OCI-M2 (cell line): Measurements from ENCODE around the gene CLEC2D.
A peak's percentile ranks its signal among the peaks of the same experiment; 100 is the strongest.
"Not testable (repeated sequence)": the region's sequence is repeated elsewhere in the genome, so short reads cannot be mapped to it uniquely, and the experiment has no call there.

Experiments used
- DNase-seq: peaks from one replicate; lab custom pipeline; 2025; ENCODE audit not compliant: unreplicated experiment; lab: John Stamatoyannopoulos, UW

Gene CLEC2D

GRCh38 chr12:9669534-9669933, at the start of gene CLEC2D:
Gene CLEC2D (plus strand): TSS chr12:9669713. CDS start chr12:9669735, 22 bp downstream.
- DNase-seq, result no peak

DNA sequence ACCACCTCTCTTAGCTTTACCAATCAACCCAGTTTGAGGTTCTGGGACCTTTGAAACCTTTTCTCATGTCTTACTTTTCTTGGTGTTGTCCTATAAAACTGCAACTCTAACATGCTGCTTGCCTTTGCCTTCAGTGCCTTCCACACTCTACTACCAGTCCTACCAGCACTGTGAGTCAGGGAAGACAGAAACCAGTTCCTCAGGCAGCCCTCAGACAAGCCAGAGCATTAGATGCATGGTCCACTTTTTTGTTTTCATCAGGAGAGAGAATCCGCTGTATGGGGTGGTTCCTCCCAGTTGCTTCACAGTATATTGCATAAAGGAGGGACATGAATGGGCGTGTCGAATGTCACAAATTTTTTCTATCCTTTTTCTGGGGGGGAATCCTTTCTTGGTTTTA, 44.5 kb upstream of the CLEC2D start:
- no peak for DNase-seq

- DNase-seq, result no peak
Measured at GRCh38 chr12:9626291-9626690, 43.2 kb upstream of the CLEC2D start.

- no peak for DNase-seq
Measured at GRCh38 chr12:9626821-9627220, 42.7 kb upstream of the CLEC2D start.

- no peak for DNase-seq
Measured at GRCh38 chr12:9632766-9633165, 36.7 kb upstream of the CLEC2D start.

DNA sequence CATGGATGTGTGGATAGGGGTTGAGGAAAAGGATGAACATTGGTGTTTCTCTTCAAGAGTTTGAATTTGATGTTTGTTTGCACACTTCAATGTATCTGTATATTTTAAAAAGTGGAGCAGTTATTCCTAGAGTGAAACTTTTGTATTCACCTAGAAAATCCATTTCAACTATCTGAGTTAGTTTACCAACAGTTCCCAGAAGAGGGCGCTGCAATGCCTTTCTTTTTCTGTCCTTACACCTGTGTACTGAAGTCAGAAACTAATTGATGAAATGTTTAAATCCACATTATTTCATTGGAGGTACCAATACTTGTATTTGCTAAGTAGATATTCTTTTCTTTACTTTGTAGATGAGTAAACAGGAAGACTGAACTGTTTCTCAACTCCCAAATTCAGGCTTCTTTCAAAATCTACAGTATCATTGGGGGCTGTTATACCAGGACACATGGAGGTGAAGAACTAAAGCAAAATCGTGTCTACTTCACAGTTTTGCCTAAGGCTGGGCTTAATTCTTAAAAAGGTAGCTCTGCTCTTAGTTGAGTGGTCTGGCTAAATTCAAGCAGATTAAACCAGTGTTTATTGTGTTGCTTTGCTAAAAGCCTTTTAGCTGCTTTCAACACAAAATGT, 35.2 kb upstream of the CLEC2D start:
- DNase-seq, result no peak

DNA sequence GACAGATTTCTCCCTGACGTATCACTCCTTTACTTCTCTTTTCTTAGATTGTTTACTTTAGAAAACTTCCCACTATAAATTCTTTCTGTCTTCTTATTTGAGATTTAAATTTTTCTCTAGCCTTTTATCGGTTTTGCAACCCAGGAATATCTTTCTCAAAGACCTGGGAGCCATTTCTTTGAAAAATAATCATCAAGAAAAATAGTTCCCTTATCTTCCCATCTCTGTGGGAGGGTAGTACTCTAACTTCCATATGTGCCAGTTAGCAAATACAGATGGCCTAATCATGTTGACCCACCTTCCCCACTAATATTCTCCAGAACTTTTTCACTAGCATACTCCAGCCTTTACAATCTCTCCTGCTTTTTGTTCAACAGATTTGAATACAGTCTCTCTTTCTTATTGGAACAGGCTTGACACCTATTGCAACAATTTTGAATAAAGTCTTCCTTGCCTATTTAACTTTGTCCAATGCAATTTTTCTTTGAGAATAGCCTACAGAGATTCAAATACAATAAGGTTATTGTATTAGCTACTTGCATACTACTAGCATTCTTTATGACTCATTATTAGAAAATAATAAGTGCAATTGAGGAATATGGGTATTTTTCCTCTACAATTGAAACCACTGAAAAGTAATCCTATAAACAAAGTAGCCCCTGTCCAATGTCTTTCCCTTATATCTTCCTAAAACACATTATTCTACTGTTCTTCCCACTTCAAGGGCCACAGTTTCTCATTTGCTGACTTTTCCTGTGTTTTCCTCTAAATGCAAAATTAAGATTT, 34.4 kb upstream of the CLEC2D start:
- no peak for DNase-seq

- no peak for DNase-seq
Measured at GRCh38 chr12:9636150-9636850, 33.2 kb upstream of the CLEC2D start.

GRCh38 chr12:9636851-9637206, 32.7 kb upstream of the CLEC2D start:
- DNase-seq, result no peak

- DNase-seq, result no peak
Measured at GRCh38 chr12:9640024-9640423, 29.5 kb upstream of the CLEC2D start.

GRCh38 chr12:9642606-9643265, 26.8 kb upstream of the CLEC2D start:
- no peak for DNase-seq

DNA sequence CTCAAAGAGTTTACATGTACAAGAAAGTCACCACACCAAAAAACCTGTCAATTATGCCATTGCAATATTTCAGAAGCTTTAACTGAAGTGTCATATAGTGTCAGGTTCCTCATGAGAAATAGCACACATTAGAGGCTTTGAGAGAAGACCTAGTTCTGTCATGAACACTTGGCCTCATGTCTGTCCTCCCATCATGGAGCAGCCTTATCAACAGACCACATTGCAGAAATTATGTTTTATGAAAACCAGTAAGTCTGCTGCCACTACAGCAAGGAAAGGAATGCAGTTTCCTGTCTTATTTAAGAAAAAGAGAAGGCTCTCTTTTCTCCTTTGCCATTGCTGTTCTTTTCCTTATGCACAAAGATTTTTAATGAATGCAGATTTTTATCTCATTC, 26.2 kb upstream of the CLEC2D start:
- no peak for DNase-seq

DNA sequence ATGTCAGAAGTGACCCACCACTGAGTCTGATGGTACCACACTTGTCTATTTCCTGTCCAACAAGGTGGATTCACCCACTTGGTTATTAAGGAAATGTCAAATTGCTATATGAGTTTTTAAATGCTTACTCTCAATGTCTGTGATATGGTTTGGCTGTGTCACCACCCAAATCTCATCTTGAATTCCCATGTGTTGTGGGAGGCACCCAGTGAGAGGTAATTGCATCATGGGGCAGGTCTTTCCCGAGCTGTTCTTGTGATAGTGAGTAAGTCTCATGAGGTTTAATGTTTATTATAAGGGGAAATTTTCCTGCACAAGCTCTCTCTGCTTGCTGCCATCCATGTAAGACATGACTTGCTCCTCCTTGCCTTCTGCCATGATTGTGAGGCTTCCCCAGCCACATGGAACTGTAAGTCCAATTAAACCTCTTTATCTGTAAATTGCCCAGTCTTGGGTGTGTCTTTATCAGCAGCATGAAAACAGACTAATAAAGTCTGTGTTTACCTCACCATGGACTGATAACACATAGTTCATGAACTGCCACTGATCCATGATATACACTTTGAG, 24.4 kb upstream of the CLEC2D start:
- DNase-seq, result not testable (repeated sequence)

DNA sequence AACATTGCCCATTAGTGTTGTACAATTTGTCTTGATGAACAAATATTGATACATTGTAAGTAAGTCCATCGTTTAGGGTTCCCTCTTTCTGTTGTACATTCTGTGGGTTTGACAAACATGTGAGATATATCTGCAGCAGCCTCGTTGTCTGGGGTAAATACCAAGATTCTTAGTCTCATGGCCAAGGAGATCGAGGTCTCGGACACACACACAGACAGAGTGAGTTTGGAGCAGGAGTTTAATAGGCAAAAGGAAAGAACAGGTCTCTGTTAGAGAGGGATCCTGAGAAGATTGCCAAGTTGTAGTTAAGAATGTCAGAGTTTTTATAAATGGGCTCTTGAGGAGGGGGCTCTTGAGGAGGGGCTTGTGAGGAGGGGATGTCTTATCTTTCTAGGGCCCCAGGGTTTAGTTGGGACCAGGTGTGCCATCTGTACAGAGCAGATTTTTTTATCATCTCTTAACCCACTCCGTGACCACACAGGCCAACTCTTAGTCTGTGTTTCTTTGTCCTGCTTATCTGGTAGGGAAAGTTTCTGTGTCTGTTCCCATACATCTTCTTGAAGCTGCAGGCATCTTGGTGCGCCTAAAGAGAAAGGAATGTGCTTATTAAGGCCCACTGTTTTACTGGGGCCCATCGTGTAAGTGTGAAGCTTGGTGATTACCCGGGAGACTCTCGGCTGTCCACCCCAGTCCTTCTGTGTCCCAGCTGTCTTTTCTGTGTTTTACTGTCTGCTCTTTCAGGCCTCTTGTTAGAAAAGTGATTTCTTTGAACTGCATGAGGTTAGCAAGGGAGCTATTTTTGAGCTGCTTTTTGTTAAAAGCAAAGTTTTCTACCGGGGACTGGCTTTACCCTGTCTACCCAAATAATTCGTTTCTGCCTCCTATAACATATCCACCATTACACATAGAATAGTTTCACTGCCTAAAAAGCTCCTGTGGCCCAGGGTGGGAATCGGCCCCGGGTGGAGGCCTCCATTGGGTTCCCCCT, 22.4 kb upstream of the CLEC2D start:
- DNase-seq, result peak; percentile 20

- peak; percentile 48 for DNase-seq
Measured at GRCh38 chr12:9647825-9648700, 21.4 kb upstream of the CLEC2D start.

DNA sequence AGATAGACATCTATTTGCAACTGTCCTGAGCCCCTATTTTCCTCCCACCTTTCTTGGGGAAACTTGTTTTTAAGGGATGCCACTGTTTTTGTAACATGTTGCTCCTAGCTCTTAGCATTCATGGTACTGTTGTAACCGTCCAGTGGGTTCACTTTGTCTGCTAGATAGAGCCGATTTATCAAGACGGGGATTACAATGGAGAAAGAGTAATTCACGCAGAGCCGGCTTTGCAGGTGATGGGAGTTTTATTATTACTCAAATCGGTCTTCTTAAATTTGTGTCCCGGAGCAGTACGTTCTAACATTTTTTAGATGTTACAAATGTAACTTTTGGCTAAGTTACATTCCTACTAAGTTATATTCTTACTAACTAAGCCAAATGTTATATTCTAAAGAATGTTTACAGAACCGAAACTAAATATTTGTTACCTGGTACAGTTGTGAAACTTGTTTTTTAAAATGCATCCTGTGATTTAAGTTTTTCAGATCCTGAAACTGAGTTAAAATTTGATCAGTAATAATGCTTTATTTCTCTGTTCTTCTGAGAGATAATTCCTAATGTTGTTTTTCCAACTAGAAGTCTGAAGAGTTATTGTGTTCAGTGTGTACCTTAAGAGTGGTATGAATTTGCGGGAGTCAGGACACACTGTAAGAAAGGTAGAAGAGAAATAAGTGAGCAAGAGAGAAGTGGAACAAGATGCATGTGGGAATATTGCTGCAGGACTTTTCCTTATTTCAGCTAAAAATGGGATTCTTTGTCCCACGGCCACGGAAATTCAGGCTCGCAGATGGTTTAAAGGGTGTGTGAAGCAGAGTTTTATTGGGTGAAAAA, 20.6 kb upstream of the CLEC2D start:
- no peak for DNase-seq

DNA sequence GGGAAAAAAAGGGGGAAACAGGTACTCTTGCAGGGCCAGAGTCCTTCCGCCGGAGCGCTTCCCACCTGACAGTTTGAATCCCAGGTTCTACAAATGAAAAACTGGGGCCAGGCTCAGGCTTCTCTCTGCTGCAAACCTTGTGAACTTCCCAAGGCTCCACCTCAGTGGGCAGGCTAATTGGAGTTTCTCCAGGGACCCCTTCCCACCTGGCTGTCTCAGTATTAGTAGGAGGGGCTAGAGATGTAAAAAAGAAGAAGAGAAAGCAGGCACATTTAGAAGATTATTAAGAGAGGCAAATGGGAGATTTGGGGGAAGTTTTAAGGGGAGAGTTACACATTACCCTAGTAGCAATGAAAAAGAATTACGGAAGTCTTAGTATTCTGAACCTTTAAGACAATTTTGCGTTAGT, 20.0 kb upstream of the CLEC2D start:
- DNase-seq, result no peak

DNA sequence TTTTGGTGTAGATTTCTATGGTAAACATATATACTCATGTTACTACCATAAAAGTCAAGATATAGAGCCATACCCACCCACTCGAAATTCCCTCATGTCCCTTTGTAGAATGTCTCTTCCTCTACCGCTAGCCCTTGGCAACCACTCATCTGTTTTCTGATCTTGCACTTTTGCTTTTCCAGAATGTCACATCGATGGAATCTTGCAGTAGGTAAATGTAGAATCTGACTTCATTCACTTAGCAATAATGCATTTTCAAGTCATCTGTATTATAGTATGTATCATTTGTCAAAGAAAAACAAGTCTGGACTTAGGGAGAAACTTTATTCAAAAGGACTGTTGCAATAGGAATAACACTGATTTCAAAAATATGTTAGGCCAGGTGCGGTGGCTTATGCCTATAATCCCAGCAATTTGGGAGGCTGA, 19.3 kb upstream of the CLEC2D start:
- DNase-seq, result no peak
